ENCODE results near the gene ZNF766.

GRCh38 chr19:52336117-52336790, 66.9 kb downstream of the ZNF766 start, which contains the start of gene ZNF610:
- peak; percentile 65 for TF ChIP-seq POLR2A (IDR thresholded peaks at IDR 0.05)
- no peak for TF ChIP-seq CTCF (IDR thresholded peaks at IDR 0.05)
- peak in 2 of 3 donors; percentile 77 to 80 for TF ChIP-seq POLR2AphosphoS5 (IDR thresholded peaks at IDR 0.05)
